GM06990 (cell line): Measurements from ENCODE around the gene SEPTIN1.
A peak's percentile ranks its signal among the peaks of the same experiment; 100 is the strongest.
"Not testable (repeated sequence)": the region's sequence is repeated elsewhere in the genome, so short reads cannot be mapped to it uniquely, and the experiment has no call there.

ENCODE experiments used
- DNase-seq: peaks from one replicate; pipeline ENCODE4 v3.0.0-alpha.2; 2011; ENCODE audit not compliant: insufficient read length; ENCODE audit errors: extremely low read depth
- H3K27me3 ChIP-seq: replicated peaks from 2 replicates; pipeline ENCODE4 v1.6.0; 2011; ENCODE audit warnings: low read length; ENCODE audit not compliant: control insufficient read depth, insufficient read depth
- H3K36me3 ChIP-seq: 2 replicates; pipeline ENCODE4 v1.5.1; 2011; ENCODE audit warnings: low read length; ENCODE audit not compliant: control insufficient read depth, insufficient read depth
- H3K4me3 ChIP-seq: replicated peaks from 2 replicates; pipeline ENCODE4 v1.5.1; 2011; ENCODE audit warnings: low read depth, mild to moderate bottlenecking, control low read depth, low read length
- TF ChIP-seq, protein P1 (sequence below): IDR thresholded peaks from 2 replicates; pipeline ENCODE4 v1.5.1; 2011; ENCODE audit warnings: low read length, control low read depth, mild to moderate bottlenecking, inconsistent platforms; ENCODE audit not compliant: insufficient read depth, poor library complexity, severe bottlenecking

SEPTIN1 gene

DNA sequence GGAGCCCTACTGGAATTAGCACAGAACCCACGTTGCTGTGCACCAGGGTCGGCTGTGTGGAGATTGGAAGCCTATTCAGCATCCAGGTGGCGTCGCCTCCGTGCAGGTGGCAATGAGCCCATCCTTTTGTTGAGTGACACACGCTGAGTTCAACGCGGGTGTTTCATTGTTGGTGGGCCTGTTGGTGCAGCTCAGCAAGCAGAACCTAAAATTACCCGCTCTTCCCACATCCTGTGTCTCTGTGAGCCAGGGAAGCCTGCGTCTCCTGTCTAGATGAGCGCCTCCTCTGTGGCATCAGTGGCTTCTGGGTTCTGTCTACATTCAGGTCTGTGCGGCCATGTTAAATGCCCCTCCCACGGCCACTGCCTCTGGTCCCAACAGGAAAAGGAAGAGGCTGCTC, 41.7 kb downstream of the SEPTIN1 start:
- TF ChIP-seq, protein P1, sequence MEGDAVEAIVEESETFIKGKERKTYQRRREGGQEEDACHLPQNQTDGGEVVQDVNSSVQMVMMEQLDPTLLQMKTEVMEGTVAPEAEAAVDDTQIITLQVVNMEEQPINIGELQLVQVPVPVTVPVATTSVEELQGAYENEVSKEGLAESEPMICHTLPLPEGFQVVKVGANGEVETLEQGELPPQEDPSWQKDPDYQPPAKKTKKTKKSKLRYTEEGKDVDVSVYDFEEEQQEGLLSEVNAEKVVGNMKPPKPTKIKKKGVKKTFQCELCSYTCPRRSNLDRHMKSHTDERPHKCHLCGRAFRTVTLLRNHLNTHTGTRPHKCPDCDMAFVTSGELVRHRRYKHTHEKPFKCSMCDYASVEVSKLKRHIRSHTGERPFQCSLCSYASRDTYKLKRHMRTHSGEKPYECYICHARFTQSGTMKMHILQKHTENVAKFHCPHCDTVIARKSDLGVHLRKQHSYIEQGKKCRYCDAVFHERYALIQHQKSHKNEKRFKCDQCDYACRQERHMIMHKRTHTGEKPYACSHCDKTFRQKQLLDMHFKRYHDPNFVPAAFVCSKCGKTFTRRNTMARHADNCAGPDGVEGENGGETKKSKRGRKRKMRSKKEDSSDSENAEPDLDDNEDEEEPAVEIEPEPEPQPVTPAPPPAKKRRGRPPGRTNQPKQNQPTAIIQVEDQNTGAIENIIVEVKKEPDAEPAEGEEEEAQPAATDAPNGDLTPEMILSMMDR = no peak
- H3K36me3 ChIP-seq = no peaks in the 10 kb centered on the region
- DNase-seq = no peak
- H3K27me3 ChIP-seq = no peaks in the 10 kb centered on the region
- H3K4me3 ChIP-seq = no peak overlapping the region

DNA sequence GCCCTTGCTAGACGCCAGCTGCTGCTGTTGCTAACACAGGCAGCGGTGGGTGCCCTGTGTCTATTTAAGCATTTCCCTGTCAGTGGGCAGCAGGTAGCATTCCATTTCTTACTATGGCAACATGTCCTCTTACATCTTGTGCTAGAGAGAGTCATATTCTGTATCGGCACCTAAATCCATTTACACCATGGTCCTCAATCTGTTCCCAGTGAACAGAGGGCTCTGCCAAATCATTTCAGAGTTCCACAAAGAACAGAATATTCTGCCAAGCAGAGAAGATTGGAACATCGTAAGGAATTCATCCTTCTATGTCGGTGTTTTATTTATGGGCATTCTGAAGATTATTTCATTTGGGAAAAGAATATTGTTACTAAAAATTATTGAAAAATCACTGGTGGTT, 43.6 kb downstream of the SEPTIN1 start:
- not testable (repeated sequence) for H3K4me3 ChIP-seq, H3K36me3 ChIP-seq, H3K27me3 ChIP-seq, DNase-seq

DNA sequence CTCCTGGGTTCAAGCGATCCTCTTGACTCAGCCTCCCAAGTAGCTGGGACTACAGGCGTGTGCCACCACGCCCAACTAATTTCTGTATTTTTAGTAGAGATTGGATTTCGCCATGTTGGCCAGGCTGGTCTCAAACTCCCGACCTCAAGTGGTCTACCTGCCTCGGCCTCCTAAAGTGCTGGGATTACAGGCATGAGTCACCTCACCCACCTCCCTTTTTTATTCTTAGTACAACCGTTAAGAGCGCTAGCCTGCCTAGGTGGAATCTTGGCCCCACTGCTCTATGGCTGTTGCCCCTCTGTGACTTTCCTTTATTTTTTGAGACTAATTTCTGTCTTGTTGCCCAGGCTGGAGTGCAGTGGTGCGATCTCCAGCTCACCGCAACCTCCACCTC, 44.4 kb downstream of the SEPTIN1 start:
- H3K36me3 ChIP-seq, H3K4me3 ChIP-seq, DNase-seq, H3K27me3 ChIP-seq: not testable (repeated sequence)

DNA sequence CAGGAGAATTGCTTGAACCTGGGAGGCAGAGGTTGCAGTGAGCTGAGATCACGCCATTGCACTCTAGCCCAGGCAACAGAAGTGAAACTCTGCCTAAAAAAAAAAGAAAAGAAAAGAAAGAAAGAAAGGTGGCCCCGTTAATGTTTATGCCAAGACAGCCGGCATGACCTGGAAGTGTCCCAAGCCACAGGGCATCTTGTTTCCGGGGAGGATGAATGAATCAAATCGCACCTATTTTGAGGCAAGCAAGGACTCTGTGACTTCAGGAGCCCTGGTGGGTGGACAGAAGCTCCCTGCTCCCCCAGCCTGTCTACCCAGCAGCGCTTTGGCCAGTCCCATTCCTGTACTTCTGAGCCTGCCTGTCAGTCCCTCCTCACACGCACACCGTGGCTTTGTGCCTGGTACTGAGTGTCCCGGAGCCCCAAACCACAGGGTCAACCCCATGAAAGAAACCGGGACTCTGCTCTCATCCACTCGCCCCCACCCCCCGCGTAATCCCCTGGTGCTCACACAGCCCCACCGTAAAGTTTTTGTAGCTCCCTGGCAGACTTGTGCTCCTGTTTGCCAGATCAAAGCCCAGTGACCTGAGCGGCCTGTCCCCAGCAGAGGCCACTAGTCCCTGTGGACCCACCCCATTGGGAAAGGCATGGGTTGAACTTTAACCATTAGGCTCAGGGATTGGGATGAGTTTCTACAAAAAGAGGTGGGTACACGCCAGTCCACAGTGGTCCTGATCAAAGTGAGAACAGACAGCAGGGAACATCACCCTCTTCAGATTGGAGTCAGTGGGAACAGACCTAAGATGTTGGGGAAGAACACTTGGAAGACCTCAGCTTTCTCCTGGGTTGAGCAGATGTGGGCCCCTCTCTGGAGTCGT, 46.5 kb downstream of the SEPTIN1 start:
- H3K27me3 ChIP-seq = no peaks in the 10 kb centered on the region
- H3K36me3 ChIP-seq = no peaks in the 10 kb centered on the region
- peak overlapping the region; percentile 82 for H3K4me3 ChIP-seq
- TF ChIP-seq, protein P1 = no peak
- no peak for DNase-seq

DNA sequence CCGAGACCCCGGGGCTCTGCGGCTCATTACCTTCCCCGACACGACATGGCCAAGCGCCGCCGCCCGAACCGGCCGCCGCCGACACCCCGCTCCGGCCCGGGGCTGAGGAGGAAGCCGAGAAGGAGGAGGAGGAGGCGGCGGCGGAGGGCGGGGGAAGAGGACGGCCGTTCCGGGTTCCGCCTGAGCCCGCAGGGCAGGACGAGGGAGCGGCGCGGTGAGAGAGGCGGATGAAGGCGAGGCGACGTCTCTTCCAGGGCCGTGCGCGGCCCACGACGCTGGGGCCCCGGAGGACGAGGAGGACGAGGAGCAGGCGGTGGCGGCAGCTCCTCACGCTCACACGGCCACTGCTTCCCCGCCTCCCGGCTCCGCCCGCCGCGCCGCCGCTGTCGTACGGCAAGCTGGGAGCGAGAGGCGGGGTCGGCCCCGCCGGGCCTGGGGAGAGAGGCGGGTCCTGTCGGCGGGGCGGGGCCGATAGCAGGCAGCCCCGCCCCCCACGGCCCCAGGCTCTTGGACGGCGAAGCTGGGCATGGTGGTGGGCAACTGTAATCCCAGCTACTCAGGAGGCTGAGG, 47.2 kb downstream of the SEPTIN1 start:
- not testable (repeated sequence) for H3K36me3 ChIP-seq, H3K27me3 ChIP-seq
- DNase-seq = peak; percentile 87
- H3K4me3 ChIP-seq = peak overlapping the region; percentile 82

DNA sequence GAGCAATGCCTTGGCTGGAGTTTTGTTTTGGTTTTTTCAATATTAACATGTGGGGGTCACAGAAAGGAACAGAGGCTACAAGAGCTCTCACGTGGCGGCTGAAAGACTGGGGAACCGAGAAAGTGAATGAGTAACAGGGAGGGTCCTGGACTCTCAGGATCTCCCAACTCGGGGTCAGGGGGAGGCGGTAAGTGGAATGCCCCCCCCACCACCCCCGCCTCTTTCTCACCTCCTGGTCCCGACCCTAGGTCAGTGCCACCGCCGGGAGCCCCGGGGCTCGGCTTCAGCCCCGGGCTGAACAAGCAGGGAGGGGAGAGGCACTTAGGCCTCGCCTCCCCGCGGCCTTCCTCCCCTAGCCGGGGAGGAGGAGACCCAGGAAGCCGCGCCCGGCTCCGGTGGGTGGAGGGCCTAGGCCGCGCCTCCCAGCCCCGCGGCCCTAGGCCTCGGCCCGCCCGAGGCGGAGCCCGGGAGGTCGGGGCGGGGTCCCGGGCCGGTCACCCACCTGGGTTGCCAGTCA, 47.8 kb downstream of the SEPTIN1 start:
- H3K27me3 ChIP-seq, H3K36me3 ChIP-seq: not testable (repeated sequence)
- peak; percentile 83 for DNase-seq
- peak overlapping the region; percentile 82 for H3K4me3 ChIP-seq
